ENCODE measurements around the gene HIRA. TPM values are rescaled to one million over a fixed set of nuclear protein-coding genes. Genes with fewer than 3 reads are reported as not detected.
A peak's percentile ranks its signal among the peaks of the same experiment; 100 is the strongest.

Gene HIRA
- total and polyA plus RNA-seq, 2 experiments from 2014 or later: 9.4 to 58.3 TPM

GRCh38 chr22:19331474-19331873 is 100.1 kb downstream of the HIRA start (continued):
- no peak for TF ChIP-seq CTCF (conservative IDR thresholded peaks at IDR 0.05; ENCODE audit: low read depth in 2 of 2)
- TF ChIP-seq ZNF462 (CRISPR knock-in tag; IDR thresholded peaks at IDR 0.05): no peak
- no peak for TF ChIP-seq STAT1 (IDR thresholded peaks at IDR 0.05; ENCODE audit: unreplicated experiment)

- no peaks in the 10 kb centered on the region for H3K27me3 ChIP-seq (ENCODE audit: insufficient read depth)
- TF ChIP-seq ETS1 (IDR thresholded peaks at IDR 0.05) (no peak), CREB1 (CRISPR knock-in tag; IDR thresholded peaks at IDR 0.05; ENCODE audit: low read depth) (no peak), ZNF462 (CRISPR knock-in tag; IDR thresholded peaks at IDR 0.05) (no peak), JUNB (IDR thresholded peaks at IDR 0.05; ENCODE audit: unreplicated experiment) (no peak)
- no peaks in the 10 kb centered on the region for H4K20me1 ChIP-seq (replicated peaks; ENCODE audit: insufficient read depth)
- no peak overlapping the region for H3K4me3 Mint-ChIP-seq
- no peak overlapping the region for H3K27ac ChIP-seq (ENCODE audit: low read depth)
- H3K4me1 Mint-ChIP-seq: no peaks in the 10 kb centered on the region
- DNase-seq (ENCODE audit: low spot score) (no peak), ATAC-seq (peak; percentile 38; the same call in 2 of the 3 replicates)
- no peak overlapping the region for H2AFZ ChIP-seq
- peaks cover 27% of the 10 kb centered on the region for H3K9me3 Mint-ChIP-seq
- H3K4me1 ChIP-seq (ENCODE audit: insufficient read depth): no peaks in the 10 kb centered on the region
- H3K27me3 Mint-ChIP-seq (ENCODE audit: insufficient read depth, low read depth, poor library complexity): peaks cover 7% of the 10 kb centered on the region
- no peaks in the 10 kb centered on the region for H3K79me2 ChIP-seq (replicated peaks; ENCODE audit: insufficient read depth)
- H3K9me2 ChIP-seq (ENCODE audit: insufficient read depth): no peaks in the 10 kb centered on the region
- H3K4me3 ChIP-seq: no peak overlapping the region
- no peak overlapping the region for H3K27ac Mint-ChIP-seq
- H3K36me3 ChIP-seq (ENCODE audit: insufficient read depth): peaks cover 19% of the 10 kb centered on the region
- no peak overlapping the region for H3K4me2 ChIP-seq
- no peaks in the 10 kb centered on the region for H3F3A ChIP-seq (replicated peaks; ENCODE audit: low read depth)
- peaks cover 73% of the 10 kb centered on the region for H3K36me3 Mint-ChIP-seq (ENCODE audit: low read depth)
These were observed 100.6 kb downstream of the HIRA start for GRCh38 chr22:19330865-19331418.
